ENCODE data around the gene CYP26B1. TPM values are rescaled to one million over a fixed set of nuclear protein-coding genes. Genes with fewer than 3 reads are reported as not detected.

Gene CYP26B1
- total RNA-seq, 1 donor from 2014 or later = 0.17 TPM

GRCh38 chr2:72083751-72084583 lies 63.7 kb downstream of the CYP26B1 start:
- no peak for TF ChIP-seq CTCF (conservative IDR thresholded peaks at IDR 0.05; ENCODE audit: low read depth, low read length)
- no peak overlapping the region for H3K4me3 ChIP-seq (ENCODE audit: low read depth, low read length)
- no peak for DNase-seq (ENCODE audit: low read depth)

- TF ChIP-seq CTCF (conservative IDR thresholded peaks at IDR 0.05; ENCODE audit: low read depth, low read length) = no peak
- no peak overlapping the region for H3K4me3 ChIP-seq (ENCODE audit: low read depth, low read length)
- DNase-seq (ENCODE audit: low read depth) = no peak
Measured at GRCh38 chr2:72082887-72083286, 64.8 kb downstream of the CYP26B1 start.

- no peak for TF ChIP-seq CTCF (conservative IDR thresholded peaks at IDR 0.05; ENCODE audit: low read depth, low read length)
- no peak overlapping the region for H3K4me3 ChIP-seq (ENCODE audit: low read depth, low read length)
- no peak for DNase-seq (ENCODE audit: low read depth)
Measured at GRCh38 chr2:72082021-72082601, 65.6 kb downstream of the CYP26B1 start.

- DNase-seq (ENCODE audit: low read depth) = no peak
- H3K4me3 ChIP-seq (ENCODE audit: low read depth, low read length) = no peak overlapping the region
- no peak for TF ChIP-seq CTCF (conservative IDR thresholded peaks at IDR 0.05; ENCODE audit: low read depth, low read length)
Measured at GRCh38 chr2:72081451-72081850, 66.2 kb downstream of the CYP26B1 start.

- TF ChIP-seq CTCF (conservative IDR thresholded peaks at IDR 0.05; ENCODE audit: low read depth, low read length) = no peak
- no peak overlapping the region for H3K4me3 ChIP-seq (ENCODE audit: low read depth, low read length)
- DNase-seq (ENCODE audit: low read depth) = no peak
Measured at GRCh38 chr2:72080286-72081145, 67.1 kb downstream of the CYP26B1 start.
